MCF 10A (cell line): ENCODE data around the gene ROR1. TPM values are rescaled to one million over a fixed set of nuclear protein-coding genes. Genes with fewer than 3 reads are reported as not detected.

Experiments
- BruUV-seq: library from RNA; stranded (reverse); fragments of 400-500 nt; replicated peaks from 2 replicates; lab custom pipeline; 2021; lab: Mats Ljungman, UMichigan
- CTCF ChIA-PET: fragments of 300-600 bp; sonication (Branson Sonifier 250); formaldehyde crosslinking; extraction: SDS; loops from one replicate; lab custom pipeline; 2021; ENCODE audit warnings: antibody characterized with exemption, inconsistent platforms; lab: Yijun Ruan, JAX
- POLR2A ChIA-PET: fragments of 300-600, 350-650 bp; sonication (Branson Sonifier 250); formaldehyde crosslinking; extraction: SDS; loops from one replicate; lab custom pipeline; 2020; ENCODE audit warnings: antibody characterized with exemption, inconsistent platforms; lab: Yijun Ruan, JAX
- DNase-seq: peaks from one replicate; pipeline ENCODE4 v3.0.0-alpha.2; 2018; ENCODE audit not compliant: unreplicated experiment
- H3K27ac Mint-ChIP-seq: one replicate; pipeline ENCODE4 v1.8.0; 2022; ENCODE audit warnings: mild to moderate bottlenecking, low read depth, mixed read lengths; ENCODE audit not compliant: unreplicated experiment
- H3K27me3 Mint-ChIP-seq: one replicate; pipeline ENCODE4 v1.8.0; 2022; ENCODE audit warnings: mixed read lengths; ENCODE audit not compliant: insufficient read depth, unreplicated experiment
- H3K36me3 Mint-ChIP-seq: one replicate; pipeline ENCODE4 v1.8.0; 2022; ENCODE audit warnings: mild to moderate bottlenecking, moderate library complexity, mixed read lengths; ENCODE audit not compliant: insufficient read depth, unreplicated experiment
- H3K4me1 Mint-ChIP-seq: one replicate; pipeline ENCODE4 v1.8.0; 2022; ENCODE audit warnings: mixed read lengths; ENCODE audit not compliant: insufficient read depth, unreplicated experiment
- H3K4me3 Mint-ChIP-seq: one replicate; pipeline ENCODE4 v1.8.0; 2022; ENCODE audit warnings: mild to moderate bottlenecking, moderate library complexity, mixed read lengths; ENCODE audit not compliant: unreplicated experiment
- H3K9me3 Mint-ChIP-seq: one replicate; pipeline ENCODE4 v1.8.0; 2022; ENCODE audit warnings: mixed read lengths; ENCODE audit not compliant: unreplicated experiment
- CTCF ChIP-seq: fragments of 200-600 bp; IDR thresholded peaks from one replicate; pipeline ENCODE4 v1.8.0; 2022; ENCODE audit warnings: antibody characterized with exemption, mild to moderate bottlenecking; ENCODE audit not compliant: unreplicated experiment
- intact Hi-C: fragments of 100-400 bp; cut with micrococcal nuclease; formaldehyde crosslinking; loops from 2 replicates; pipeline ENCODE4 v1.14.1; 2022
- total RNA-seq: library from RNA; stranded (reverse); gene quantifications from 2 replicates; pipeline ENCODE4 v1.2.3, GENCODE V29; 2022

ROR1 gene
- total RNA-seq, 1 experiment from 2014 or later: 4.6 TPM

- Mint-ChIP-seq H3K27ac (no peak overlapping the region), H3K36me3 (no peaks in the 10 kb centered on the region), H3K4me3 (no peak overlapping the region), H3K9me3 (no peaks in the 10 kb centered on the region), H3K4me1 (peaks cover 15% of the 10 kb centered on the region), H3K27me3 (no peaks in the 10 kb centered on the region)
- ChIA-PET POLR2A (interaction anchor here (0.6 to 1.5 kb wide), 3 partner anchors 9 to 231 kb away, joined by 3 to 5 read pairs (median 4); no protein-coding TSS in a partner anchor), CTCF (no interaction called here)
- intact Hi-C loops: no loop called here
- no peak for DNase-seq
- BruUV-seq: no TSS peak
- no peak for TF ChIP-seq CTCF
Measured at GRCh38 chr1:63836830-63837229, 63.0 kb downstream of the ROR1 start.

GRCh38 chr1:63843010-63843409, 69.2 kb downstream of the ROR1 start:
- no peaks in the 10 kb centered on the region for H3K9me3 Mint-ChIP-seq
- H3K27ac Mint-ChIP-seq: no peak overlapping the region
- H3K27me3 Mint-ChIP-seq: no peaks in the 10 kb centered on the region
- no peak for DNase-seq
- H3K36me3 Mint-ChIP-seq: no peaks in the 10 kb centered on the region
- peaks cover 13% of the 10 kb centered on the region for H3K4me1 Mint-ChIP-seq
- H3K4me3 Mint-ChIP-seq: no peak overlapping the region
- no peak for TF ChIP-seq CTCF
- intact Hi-C loops: no loop called here
- CTCF ChIA-PET: no interaction called here
- BruUV-seq: no TSS peak
- POLR2A ChIA-PET: no interaction called here

GRCh38 chr1:63843884-63844283, 70.1 kb downstream of the ROR1 start:
- intact Hi-C loops: no loop called here
- CTCF ChIA-PET: interaction anchor here (0.9 to 1.4 kb wide), 2 partner anchors 11 to 65 kb away, joined by 4 read pairs; no protein-coding TSS in a partner anchor
- no peak for DNase-seq
- Mint-ChIP-seq H3K9me3 (no peaks in the 10 kb centered on the region), H3K4me1 (peaks cover 13% of the 10 kb centered on the region), H3K36me3 (no peaks in the 10 kb centered on the region), H3K4me3 (no peak overlapping the region), H3K27me3 (no peaks in the 10 kb centered on the region), H3K27ac (no peak overlapping the region)
- no TSS peak for BruUV-seq
- TF ChIP-seq CTCF: no peak
- POLR2A ChIA-PET: no interaction called here

GRCh38 chr1:63845346-63845745, 71.5 kb downstream of the ROR1 start:
- Mint-ChIP-seq H3K27ac (no peak overlapping the region), H3K9me3 (no peaks in the 10 kb centered on the region), H3K4me3 (no peak overlapping the region), H3K4me1 (peaks cover 13% of the 10 kb centered on the region), H3K36me3 (no peaks in the 10 kb centered on the region), H3K27me3 (no peaks in the 10 kb centered on the region)
- ChIA-PET POLR2A (no interaction called here), CTCF (interaction anchor here (0.6 to 1.0 kb wide), 2 partner anchors 63 to 90 kb away, joined by 4 to 5 read pairs; no protein-coding TSS in a partner anchor)
- no peak for TF ChIP-seq CTCF
- BruUV-seq: no TSS peak
- intact Hi-C loops: no loop called here
- no peak for DNase-seq
